Gastroesophageal sphincter (tissue), 4 donors: ENCODE data around the gene XPO6. TPM values are rescaled to one million over a fixed set of nuclear protein-coding genes. Genes with fewer than 3 reads are reported as not detected.
"Not testable (repeated sequence)": the region's sequence is repeated elsewhere in the genome, so short reads cannot be mapped to it uniquely, and the experiment has no call there.

Experiments
- ATAC-seq: fragments of 150-250 bp; one replicate; pipeline ENCODE4 v1.9.1; 2016; ENCODE audit warnings: mild to moderate bottlenecking, moderate library complexity
- H3K27ac ChIP-seq, 4 donors: fragments of 200-600 bp; sonication (generic) in 3 of 4; 1 replicate in 3 of 4; 2 replicates in 1 of 4; pipeline ENCODE4 v1.5.1; 2016 to 2019
- H3K27me3 ChIP-seq: fragments of 200-600 bp; sonication (generic); one replicate; pipeline ENCODE4 v1.5.1; 2019
- H3K36me3 ChIP-seq, 2 donors: fragments of 200-600 bp; sonication (generic); one replicate each; pipeline ENCODE4 v1.5.1; 2019; ENCODE audit warnings: control low read depth in 1 of 2
- H3K4me1 ChIP-seq, 3 donors: fragments of 200-600 bp; sonication (generic); 1 replicate in 2 of 3; 2 replicates in 1 of 3; pipeline ENCODE4 v1.5.1; 2016 to 2019; ENCODE audit warnings: control low read depth in 2 of 3
- H3K4me3 ChIP-seq, 2 donors: fragments of 200-600 bp; sonication (generic); one replicate each; pipeline ENCODE4 v1.5.1; 2019; ENCODE audit warnings: mild to moderate bottlenecking in 1 of 2, moderate library complexity in 1 of 2
- H3K9me3 ChIP-seq, 3 donors: fragments of 200-600 bp; sonication (generic); one replicate each; pipeline ENCODE4 v1.5.1; 2017 to 2019; ENCODE audit warnings: control low read depth in 2 of 3
- EP300 ChIP-seq: sonication (generic); formaldehyde crosslinking; IDR thresholded peaks from one replicate; pipeline ENCODE4 v1.6.1; 2017; ENCODE audit warnings: antibody characterized with exemption, mild to moderate bottlenecking
- POLR2A ChIP-seq, 2 donors: fragments of 450-650 bp; IDR thresholded peaks; one replicate each; pipeline ENCODE4 v1.6.1; 2017; ENCODE audit warnings: antibody characterized with exemption in 2 of 2, mild to moderate bottlenecking in 2 of 2, moderate library complexity in 1 of 2
- POLR2AphosphoS5 ChIP-seq: sonication (generic); formaldehyde crosslinking; IDR thresholded peaks from one replicate; pipeline ENCODE4 v1.6.1; 2017; ENCODE audit warnings: antibody characterized with exemption
- WGBS, 2 donors: methylation state at CpG; one replicate each; pipeline ENCODE4 v1.1.5; 2018; ENCODE audit warnings: low coverage in 1 of 2; 5-methylcytosine and 5-hydroxymethylcytosine counted together
- total RNA-seq, 4 donors: library from RNA; depleted of rRNA; stranded (reverse); fragments of >200 nt; gene quantifications; one replicate each; pipeline ENCODE4 v1.1.0, GENCODE V29; 2016
- TF ChIP-seq, protein P1 (sequence below), 4 experiments: fragments of 200-600 bp in 2 of 4; fragments of 450-650 bp in 2 of 4; sonication (generic) in 1 of 4; IDR thresholded peaks; one replicate each; pipeline ENCODE4 v1.5.1; 2017 to 2019; ENCODE audit warnings: antibody characterized with exemption in 4 of 4, mild to moderate bottlenecking in 2 of 4, moderate library complexity in 2 of 4

XPO6 gene
- total RNA-seq, 4 donors from 2014 or later, result 35.3 to 80.2 (median 66.8) TPM

GRCh38 chr16:28257256-28257655 lies 45.5 kb upstream of the XPO6 start:
- Histone ChIP-seq H3K27ac (no peak overlapping the region), H3K4me1 (peaks cover 0 to 16% (median 9%) of the 10 kb centered on the region in 3 donors), H3K27me3 (peaks cover 37% of the 10 kb centered on the region), H3K4me3 (no peak overlapping the region), H3K36me3 (no peaks in the 10 kb centered on the region), H3K9me3 (peaks cover 0 to 11% (median 0%) of the 10 kb centered on the region in 3 donors)
- no peak for ATAC-seq
- TF ChIP-seq POLR2A (IDR thresholded peaks at IDR 0.05), result no peak
- TF ChIP-seq EP300, result no peak
- TF ChIP-seq POLR2AphosphoS5, result no peak
- TF ChIP-seq, protein P1, sequence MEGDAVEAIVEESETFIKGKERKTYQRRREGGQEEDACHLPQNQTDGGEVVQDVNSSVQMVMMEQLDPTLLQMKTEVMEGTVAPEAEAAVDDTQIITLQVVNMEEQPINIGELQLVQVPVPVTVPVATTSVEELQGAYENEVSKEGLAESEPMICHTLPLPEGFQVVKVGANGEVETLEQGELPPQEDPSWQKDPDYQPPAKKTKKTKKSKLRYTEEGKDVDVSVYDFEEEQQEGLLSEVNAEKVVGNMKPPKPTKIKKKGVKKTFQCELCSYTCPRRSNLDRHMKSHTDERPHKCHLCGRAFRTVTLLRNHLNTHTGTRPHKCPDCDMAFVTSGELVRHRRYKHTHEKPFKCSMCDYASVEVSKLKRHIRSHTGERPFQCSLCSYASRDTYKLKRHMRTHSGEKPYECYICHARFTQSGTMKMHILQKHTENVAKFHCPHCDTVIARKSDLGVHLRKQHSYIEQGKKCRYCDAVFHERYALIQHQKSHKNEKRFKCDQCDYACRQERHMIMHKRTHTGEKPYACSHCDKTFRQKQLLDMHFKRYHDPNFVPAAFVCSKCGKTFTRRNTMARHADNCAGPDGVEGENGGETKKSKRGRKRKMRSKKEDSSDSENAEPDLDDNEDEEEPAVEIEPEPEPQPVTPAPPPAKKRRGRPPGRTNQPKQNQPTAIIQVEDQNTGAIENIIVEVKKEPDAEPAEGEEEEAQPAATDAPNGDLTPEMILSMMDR (IDR thresholded peaks at IDR 0.05), result no peak
- 50 to 61% methylated on average over 2 to 4 of the region's 4 CpGs for WGBS, 2 donors

GRCh38 chr16:28255838-28256237 lies 44.1 kb upstream of the XPO6 start:
- TF ChIP-seq POLR2AphosphoS5 (no peak), EP300 (no peak), POLR2A (IDR thresholded peaks at IDR 0.05) (no peak)
- TF ChIP-seq, protein P1 (IDR thresholded peaks at IDR 0.05), result no peak
- H3K4me3 ChIP-seq, result no peak overlapping the region

GRCh38 chr16:28254158-28254557 lies 42.4 kb upstream of the XPO6 start:
- H3K27ac ChIP-seq, result no peak overlapping the region
- H3K27me3 ChIP-seq, result peaks cover 19% of the 10 kb centered on the region
- TF ChIP-seq POLR2A (IDR thresholded peaks at IDR 0.05) (no peak), EP300 (no peak), POLR2AphosphoS5 (no peak)
- TF ChIP-seq, protein P1 (IDR thresholded peaks at IDR 0.05), result no peak
- H3K9me3 ChIP-seq, result peaks cover 0 to 12% (median 0%) of the 10 kb centered on the region in 3 donors
- H3K4me3 ChIP-seq, result no peak overlapping the region
- WGBS, 2 donors, result 64 to 83% methylated on average over 1 to 3 of the region's 6 CpGs
- no peak for ATAC-seq
- no peaks in the 10 kb centered on the region for H3K36me3 ChIP-seq
- peaks cover 0 to 12% (median 9%) of the 10 kb centered on the region in 3 donors for H3K4me1 ChIP-seq

More at GRCh38 chr16:28255838-28256237, 44.1 kb upstream of the XPO6 start:
- peaks cover 0 to 16% (median 9%) of the 10 kb centered on the region in 3 donors for H3K4me1 ChIP-seq
- WGBS, 2 donors, result 75% methylated on average over 8 of the region's 12 CpGs; no CpG with 5 or more reads in 1 of the 2 donors
- peaks cover 32% of the 10 kb centered on the region for H3K27me3 ChIP-seq
- no peak for ATAC-seq
- peaks cover 0 to 12% (median 0%) of the 10 kb centered on the region in 3 donors for H3K9me3 ChIP-seq
- H3K27ac ChIP-seq, result no peak overlapping the region
- no peaks in the 10 kb centered on the region for H3K36me3 ChIP-seq

DNA sequence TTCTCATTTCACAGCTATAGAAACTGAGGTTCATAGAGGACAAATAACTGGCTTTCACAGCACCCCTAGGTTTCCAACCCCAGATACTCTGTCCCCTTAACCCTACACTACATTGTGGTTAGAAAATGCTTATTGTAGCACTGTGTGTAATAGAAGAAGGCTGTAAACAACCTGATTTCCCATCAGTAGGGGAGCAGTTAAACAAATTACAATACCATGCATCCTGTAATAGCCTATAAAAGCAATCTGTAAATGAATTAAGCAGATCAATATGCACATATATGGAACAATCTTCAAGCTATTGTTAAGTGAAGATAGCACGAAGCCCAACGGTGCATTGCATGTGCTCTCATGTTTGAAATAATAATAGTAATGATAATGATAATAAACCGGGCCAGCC lies 39.2 kb upstream of the XPO6 start:
- Histone ChIP-seq H3K27ac (no peak overlapping the region), H3K9me3 (peaks cover 0 to 12% (median 0%) of the 10 kb centered on the region in 3 donors), H3K4me1 (no peaks in the 10 kb centered on the region), H3K4me3 (no peak overlapping the region), H3K36me3 (no peaks in the 10 kb centered on the region), H3K27me3 (peaks cover 4% of the 10 kb centered on the region)
- TF ChIP-seq, protein P1 (IDR thresholded peaks at IDR 0.05), result no peak
- no peak for TF ChIP-seq EP300
- TF ChIP-seq POLR2AphosphoS5, result no peak
- no peak for TF ChIP-seq POLR2A (IDR thresholded peaks at IDR 0.05)
- 15 to 62% methylated on average over 2 to 3 of the region's 3 CpGs for WGBS, 2 donors
- no peak for ATAC-seq

DNA sequence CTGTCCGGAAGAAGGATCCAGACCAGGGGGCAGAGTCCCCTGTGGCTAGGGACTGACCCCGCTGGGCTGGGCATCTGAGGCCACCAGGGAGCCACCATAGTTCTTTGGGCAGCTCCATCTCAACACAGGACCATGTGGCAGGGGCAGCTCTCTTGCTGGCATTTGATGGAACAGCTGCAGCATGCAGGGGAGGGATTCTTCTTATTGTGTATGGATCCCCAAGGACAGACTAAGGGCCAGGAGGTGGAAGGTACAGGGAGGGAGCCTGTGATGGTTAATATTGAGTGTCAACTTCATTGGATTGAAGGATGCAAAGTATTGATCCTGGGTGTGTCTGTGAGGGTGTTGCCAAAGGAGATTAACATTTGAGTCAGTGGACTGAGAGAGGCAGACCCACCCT lies 37.7 kb upstream of the XPO6 start:
- not testable (repeated sequence) for H3K27me3 ChIP-seq, ATAC-seq, H3K36me3 ChIP-seq, H3K4me3 ChIP-seq, H3K27ac ChIP-seq, H3K4me1 ChIP-seq
- H3K9me3 ChIP-seq, result peaks cover 0 to 12% (median 0%) of the 10 kb centered on the region in 3 donors
- no CpG with 5 or more reads among the region's 2 CpGs for WGBS, 2 donors
